SK-N-SH (cell line): ENCODE data around the gene GPR107.

Source experiments
- CHD2 ChIP-seq: fragments of 150-350 bp; IDR thresholded peaks from 2 replicates; pipeline ENCODE4 v1.6.1; 2018; ENCODE audit warnings: low read length; ENCODE audit not compliant: partially characterized antibody
- CTCF ChIP-seq: fragments of 200-600 bp; sonication (generic); IDR thresholded peaks from 2 replicates; pipeline ENCODE4 v1.6.1; 2017; ENCODE audit warnings: antibody characterized with exemption, mild to moderate bottlenecking, moderate library complexity
- EP300 ChIP-seq, 2 experiments: IDR thresholded peaks; 2 replicates each; pipeline versions ENCODE4 v1.4.0 to v1.6.1; 2012; ENCODE audit warnings: borderline replicate concordance in 1 of 2, low read depth in 1 of 2, low read length in 1 of 2
- EZH2phosphoT487 ChIP-seq: fragments of 200-600 bp; sonication (generic); IDR thresholded peaks from 2 replicates; pipeline ENCODE4 v1.6.1; 2017; ENCODE audit warnings: low read depth, mixed run types, mild to moderate bottlenecking, antibody characterized with exemption, moderate library complexity, borderline replicate concordance
- FOXJ3 ChIP-seq: sonication (generic); formaldehyde crosslinking; IDR thresholded peaks from 2 replicates; pipeline ENCODE4 v1.5.1; 2020; ENCODE audit warnings: mild to moderate bottlenecking, missing genetic modification reagents
- MAX ChIP-seq: IDR thresholded peaks from 2 replicates; pipeline ENCODE4 v1.4.0; 2012; ENCODE audit warnings: low read depth
- MXI1 ChIP-seq: IDR thresholded peaks from 2 replicates; pipeline ENCODE4 v1.6.1; 2012; ENCODE audit warnings: mild to moderate bottlenecking, low read depth, low read length, improper control_type of control experiment
- NFIC ChIP-seq: IDR thresholded peaks from 2 replicates; pipeline ENCODE4 v1.4.0; 2012; ENCODE audit warnings: borderline replicate concordance
- POLR2AphosphoS5 ChIP-seq: IDR thresholded peaks from 2 replicates; pipeline ENCODE4 v1.6.1; 2012; ENCODE audit warnings: low read depth, low read length
- RFX5 ChIP-seq: IDR thresholded peaks from 2 replicates; pipeline ENCODE4 v1.6.1; 2012; ENCODE audit warnings: mild to moderate bottlenecking, improper control_type of control experiment, low read length
- SIN3A ChIP-seq: IDR thresholded peaks from 2 replicates; pipeline ENCODE4 v1.6.1; 2012; ENCODE audit warnings: low read depth, mild to moderate bottlenecking, low read length, moderate library complexity, borderline replicate concordance

GRCh38 chr9:130147198-130147597, 93.5 kb downstream of the GPR107 start:
- no peak for TF ChIP-seq MXI1
- no peak for TF ChIP-seq CTCF
- no peak for TF ChIP-seq POLR2AphosphoS5
- TF ChIP-seq CHD2: no peak
- TF ChIP-seq SIN3A: no peak
- TF ChIP-seq RFX5: no peak
- TF ChIP-seq NFIC: no peak
- TF ChIP-seq EP300 (IDR thresholded peaks at IDR 0.05; ENCODE audit: borderline replicate concordance in 1 of 2, low read depth in 1 of 2, low read length in 1 of 2): no peak
- no peak for TF ChIP-seq MAX
- no peak for TF ChIP-seq FOXJ3 (CRISPR knock-in tag)
- TF ChIP-seq EZH2phosphoT487: no peak
